Hematopoietic multipotent progenitor cell treated with erythropoietin and hydrocortisone succinate and interleukin-3 and kit ligand, for 17 days (in vitro differentiated cells): ENCODE results near the gene CARD9.
"Not testable (repeated sequence)": the region's sequence is repeated elsewhere in the genome, so short reads cannot be mapped to it uniquely, and the experiment has no call there.

Experiments used
- DNase-seq: peaks from one replicate; pipeline ENCODE4 v3.0.0-alpha.2; 2015; ENCODE audit warnings: low spot score

CARD9 gene

DNA sequence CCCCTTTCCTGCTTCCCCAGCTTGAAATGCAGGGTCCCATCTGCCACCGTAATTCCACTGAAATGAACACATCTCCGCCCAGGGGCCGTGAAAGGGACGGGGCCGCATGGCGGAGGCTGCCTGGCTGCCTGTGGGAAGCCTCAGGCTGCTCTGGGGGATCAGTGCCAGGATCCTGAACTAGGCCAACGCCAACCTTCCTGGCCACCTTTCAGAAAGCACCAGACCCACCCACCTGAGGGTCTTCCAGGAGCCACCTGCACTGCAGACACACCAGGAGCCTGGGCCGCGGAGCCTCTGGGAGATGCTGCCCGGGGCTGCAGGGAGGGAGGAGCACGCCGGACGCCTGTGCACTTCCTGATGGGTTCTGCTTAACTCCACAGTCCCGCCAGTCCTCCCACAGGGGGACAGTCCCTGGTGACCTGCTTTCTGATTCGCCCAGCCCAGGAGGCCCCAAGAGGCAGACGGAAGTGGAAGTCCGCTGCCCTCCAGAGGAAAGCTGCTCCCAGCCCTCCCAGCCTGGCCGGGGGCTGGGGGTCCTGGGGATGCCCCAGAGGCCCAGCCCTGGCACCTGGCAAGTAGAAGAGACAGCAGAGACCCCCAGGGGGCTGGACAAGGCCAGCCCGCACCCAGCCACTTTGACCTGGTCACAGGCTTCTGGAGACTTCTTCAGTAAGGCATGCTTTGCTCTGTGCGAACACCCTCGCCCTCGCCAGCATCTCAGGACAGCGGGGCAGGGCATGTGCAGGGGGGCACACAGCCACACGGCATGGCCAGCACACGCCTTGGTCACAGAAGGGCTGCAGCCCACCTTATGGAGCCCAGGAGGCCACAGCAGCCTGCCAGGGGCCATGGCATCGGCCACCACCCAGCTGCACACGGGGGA, at the start of gene CARD9:
CARD9 (minus strand) TSS at position 370 of the 883 bp plus-strand sequence. CDS start 1,591 bp downstream, outside the sequence.
- DNase-seq: no peak

DNA sequence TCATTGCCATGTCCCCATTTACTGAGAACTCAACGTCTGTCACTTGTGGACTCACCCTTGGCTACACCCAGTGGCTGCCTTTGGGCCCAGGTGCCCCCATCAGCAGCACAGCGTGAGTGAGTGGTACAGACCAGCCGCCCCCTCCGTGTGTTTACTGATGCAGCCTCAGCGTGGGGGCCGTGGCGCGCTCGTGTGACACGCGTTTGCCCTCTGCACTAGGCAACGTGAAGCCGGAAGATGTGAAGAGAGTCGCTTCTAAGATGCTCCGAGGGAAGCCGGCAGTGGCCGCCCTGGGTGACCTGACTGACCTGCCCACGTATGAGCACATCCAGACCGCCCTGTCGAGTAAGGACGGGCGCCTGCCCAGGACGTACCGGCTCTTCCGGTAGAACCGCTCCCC, 49.4 kb upstream of the CARD9 start:
- no peak for DNase-seq

- no peak for DNase-seq
Measured at GRCh38 chr9:136421791-136422190, 48.3 kb upstream of the CARD9 start.

DNA sequence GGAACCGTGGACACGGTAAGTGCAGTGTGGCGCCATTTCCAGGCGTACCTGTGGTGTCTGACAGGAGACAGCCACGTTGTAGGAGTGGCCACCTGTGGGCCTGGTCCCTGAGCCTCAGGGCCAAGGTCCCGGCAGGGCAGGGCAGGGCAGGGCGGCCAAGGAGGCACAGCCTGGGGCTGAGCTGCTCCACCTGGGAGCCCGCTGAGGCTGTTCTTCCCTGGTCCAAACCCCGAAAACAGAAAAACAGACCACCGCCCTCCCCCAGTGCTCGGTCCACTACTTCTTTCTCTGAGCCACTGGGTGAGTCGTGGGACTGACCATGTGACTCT, 45.6 kb upstream of the CARD9 start:
- no peak for DNase-seq

- no peak for DNase-seq
Measured at GRCh38 chr9:136418182-136419091, 45.0 kb upstream of the CARD9 start.

- DNase-seq: no peak
Measured at GRCh38 chr9:136416914-136417313, 43.4 kb upstream of the CARD9 start.

DNA sequence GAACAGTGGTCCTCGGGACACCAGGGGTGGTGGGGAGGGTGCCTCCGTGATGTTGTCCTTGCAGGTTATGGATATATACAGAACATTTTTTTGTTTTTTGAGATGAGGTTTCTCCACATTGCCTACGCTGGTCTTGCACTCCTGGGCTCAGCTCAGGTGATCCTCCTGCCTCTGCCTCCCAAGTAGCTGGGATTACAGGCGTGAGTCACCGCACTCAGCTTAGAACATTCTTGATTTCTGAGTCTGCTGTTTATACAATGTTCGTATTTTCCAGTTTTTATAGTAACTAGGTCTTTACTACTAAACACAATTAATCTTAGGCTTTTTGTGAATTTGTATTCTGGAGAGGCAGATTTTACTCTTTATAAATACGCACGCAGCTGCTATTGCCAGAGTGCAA, 43.0 kb upstream of the CARD9 start:
- no peak for DNase-seq

DNA sequence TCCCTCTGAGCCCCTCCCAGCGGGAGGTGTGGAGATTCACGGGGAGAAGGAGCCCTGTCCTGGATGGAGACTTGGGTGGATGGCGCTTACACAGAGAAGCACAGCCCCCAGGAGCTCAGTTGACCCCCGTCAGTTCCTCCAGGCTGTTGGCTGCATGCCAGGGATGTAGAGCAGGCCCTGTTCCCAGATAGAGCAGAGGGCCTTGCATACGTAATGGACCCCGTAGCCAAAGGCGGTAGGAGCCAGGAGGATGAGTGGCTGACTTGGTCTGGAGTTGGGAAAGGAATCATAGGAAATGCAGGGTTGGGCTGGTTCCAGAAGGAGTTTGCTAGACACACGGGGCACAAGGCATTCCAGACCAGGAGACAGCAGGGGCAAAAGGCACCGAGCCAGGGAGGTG, 39.5 kb upstream of the CARD9 start:
- no peak for DNase-seq

DNA sequence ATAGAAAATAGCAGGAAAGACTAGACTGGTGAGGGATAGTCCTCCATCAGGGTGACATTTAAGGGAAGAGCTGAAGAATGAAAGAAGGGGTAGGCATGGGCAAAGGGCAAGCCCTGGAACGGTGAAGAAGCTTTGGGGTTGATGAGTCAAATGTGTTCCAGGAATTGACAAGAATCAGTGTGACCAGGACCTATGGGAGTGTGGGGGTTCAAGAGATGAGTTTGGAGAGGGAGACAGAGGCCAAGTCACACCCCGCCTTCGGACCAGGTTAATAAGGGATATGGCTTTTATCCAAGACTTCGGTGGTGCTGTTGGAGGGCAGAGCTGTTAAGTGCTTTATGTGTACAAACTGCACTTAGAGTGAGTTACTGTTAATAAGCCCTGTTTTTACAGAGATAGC, 37.9 kb upstream of the CARD9 start:
- DNase-seq: peak; percentile 17

- peak; percentile 93 for DNase-seq
Measured at GRCh38 chr9:136410500-136411287, 37.2 kb upstream of the CARD9 start, which contains the start of the genes ENTR1 and PMPCA. Gene ENTR1, minus strand, starts transcription at chr9:136410614. Its CDS starts 217 bp downstream, at chr9:136410397. Gene PMPCA, plus strand, starts transcription at chr9:136410658. Its CDS starts 11 bp downstream, at chr9:136410669.

DNA sequence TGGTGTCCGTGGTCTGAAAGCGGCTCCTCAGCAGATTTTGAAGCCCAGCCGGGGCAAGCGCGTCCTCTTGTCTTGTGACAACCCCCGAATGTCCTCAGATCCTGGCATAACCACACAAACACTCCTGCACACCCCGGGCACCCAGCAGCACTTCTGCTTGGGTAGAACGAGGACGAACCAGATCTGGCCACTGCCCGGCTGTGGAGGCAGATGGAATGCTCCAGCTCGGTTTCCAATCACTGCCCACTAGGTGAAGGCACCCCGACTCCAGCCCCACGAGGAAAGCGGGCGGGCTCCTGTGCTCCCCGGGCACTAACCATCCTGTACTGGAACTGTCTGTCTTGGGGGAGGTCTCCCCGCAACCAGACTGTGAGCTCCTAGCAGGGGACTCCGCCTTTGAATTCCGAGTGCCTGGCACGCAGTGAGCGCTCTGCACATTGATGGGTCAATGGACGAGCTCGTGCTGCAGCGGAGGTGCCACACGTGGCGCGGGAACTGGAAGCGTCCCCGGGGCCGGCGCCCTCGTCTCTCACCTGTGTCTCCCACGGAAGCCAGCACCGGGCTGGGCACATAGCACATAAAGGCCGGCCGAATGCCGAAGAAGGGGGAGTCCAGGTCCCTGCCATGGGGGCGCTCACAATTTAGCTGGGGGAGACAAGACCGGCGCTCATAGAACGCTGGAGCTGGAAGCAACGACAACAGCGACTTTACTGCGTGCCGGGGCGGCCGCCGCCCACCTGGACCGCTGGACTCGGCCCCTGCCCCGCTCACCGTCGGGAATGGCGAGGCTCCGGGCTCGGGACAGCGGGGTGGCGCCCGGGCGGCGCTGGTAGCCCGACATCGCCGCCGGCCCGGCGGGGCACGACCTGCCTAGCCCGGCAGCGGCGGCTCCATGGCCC, 36.3 kb upstream of the CARD9 start:
- peak; percentile 7 for DNase-seq

GRCh38 chr9:136407911-136408310, 34.4 kb upstream of the CARD9 start:
- DNase-seq: no peak

GRCh38 chr9:136407061-136407460, 33.6 kb upstream of the CARD9 start:
- not testable (repeated sequence) for DNase-seq

GRCh38 chr9:136405904-136406303, 32.4 kb upstream of the CARD9 start:
- DNase-seq: not testable (repeated sequence)

DNA sequence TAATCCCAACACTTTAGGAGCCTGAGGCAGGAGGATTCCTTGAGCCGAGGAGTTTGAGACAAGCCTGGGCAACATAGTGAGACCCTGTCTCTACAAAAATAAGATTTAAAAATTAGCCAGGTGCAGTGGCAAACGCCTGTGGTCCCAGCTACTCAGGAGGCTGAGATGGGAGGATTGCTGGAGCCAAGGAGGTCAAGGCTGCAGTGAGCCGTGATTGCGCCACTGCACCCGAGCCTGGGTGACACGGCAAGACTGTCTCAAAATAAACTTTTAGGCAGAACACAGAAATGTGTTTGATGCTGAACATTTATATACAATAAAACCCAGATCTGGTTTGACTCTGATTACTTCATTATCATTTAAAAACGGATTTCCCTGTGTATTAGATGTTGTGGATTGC, 32.0 kb upstream of the CARD9 start:
- DNase-seq: no peak

DNA sequence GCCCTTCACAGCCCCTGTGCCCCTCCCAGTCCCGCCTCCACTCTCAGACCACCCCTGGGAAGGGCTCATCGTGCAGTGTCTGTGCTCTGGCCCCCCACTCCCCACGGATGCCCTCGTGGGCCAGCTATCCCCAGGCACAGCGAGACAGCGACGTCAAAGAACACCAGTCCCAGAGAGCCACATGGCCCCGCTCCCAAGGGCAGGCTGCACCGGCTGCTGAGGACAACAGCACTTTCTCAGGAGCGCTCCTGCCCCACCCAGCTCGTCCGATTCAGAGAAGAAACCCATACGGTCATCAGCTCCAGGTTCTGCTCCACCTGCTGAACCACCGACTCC, 31.3 kb upstream of the CARD9 start:
- DNase-seq: no peak

- DNase-seq: no peak
Measured at GRCh38 chr9:136403915-136404800, 30.7 kb upstream of the CARD9 start.

DNA sequence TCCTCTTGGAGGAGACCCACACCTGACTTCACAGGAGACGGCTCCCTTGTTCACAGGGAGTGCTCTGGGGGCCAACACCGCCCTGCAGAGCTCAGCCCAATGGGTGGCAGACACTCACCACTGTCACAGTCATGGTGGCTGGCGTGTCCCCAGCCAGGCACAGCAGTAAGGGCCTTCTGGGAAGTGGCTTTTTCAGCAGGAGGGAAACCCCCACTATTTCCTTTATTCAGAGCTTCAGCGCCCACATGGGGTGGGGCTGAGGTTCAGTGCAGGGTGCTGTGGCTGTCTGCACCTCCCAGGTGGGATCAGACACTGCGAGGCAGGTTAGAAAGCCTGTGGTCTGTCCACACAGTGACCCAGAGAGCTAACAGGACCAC, 30.1 kb upstream of the CARD9 start:
- no peak for DNase-seq

- DNase-seq: no peak
Measured at GRCh38 chr9:136402067-136402466, 28.6 kb upstream of the CARD9 start.
